HG03342 (cell line): ENCODE data around the gene SLC25A13.

ENCODE experiments used
- ATAC-seq: cut with Tn5 transposase; IDR thresholded peaks from one replicate; pipeline ENCODE4 v1.9.1; 2021; ENCODE audit warnings: mild to moderate bottlenecking, moderate library complexity; ENCODE audit not compliant: unreplicated experiment

SLC25A13 gene

GRCh38 chr7:96244244-96244991 lies 77.5 kb downstream of the SLC25A13 start:
- ATAC-seq = no peak

GRCh38 chr7:96243241-96243640 lies 78.7 kb downstream of the SLC25A13 start:
- ATAC-seq = no peak

- no peak for ATAC-seq
These were observed 80.0 kb downstream of the SLC25A13 start for GRCh38 chr7:96241855-96242254.

DNA sequence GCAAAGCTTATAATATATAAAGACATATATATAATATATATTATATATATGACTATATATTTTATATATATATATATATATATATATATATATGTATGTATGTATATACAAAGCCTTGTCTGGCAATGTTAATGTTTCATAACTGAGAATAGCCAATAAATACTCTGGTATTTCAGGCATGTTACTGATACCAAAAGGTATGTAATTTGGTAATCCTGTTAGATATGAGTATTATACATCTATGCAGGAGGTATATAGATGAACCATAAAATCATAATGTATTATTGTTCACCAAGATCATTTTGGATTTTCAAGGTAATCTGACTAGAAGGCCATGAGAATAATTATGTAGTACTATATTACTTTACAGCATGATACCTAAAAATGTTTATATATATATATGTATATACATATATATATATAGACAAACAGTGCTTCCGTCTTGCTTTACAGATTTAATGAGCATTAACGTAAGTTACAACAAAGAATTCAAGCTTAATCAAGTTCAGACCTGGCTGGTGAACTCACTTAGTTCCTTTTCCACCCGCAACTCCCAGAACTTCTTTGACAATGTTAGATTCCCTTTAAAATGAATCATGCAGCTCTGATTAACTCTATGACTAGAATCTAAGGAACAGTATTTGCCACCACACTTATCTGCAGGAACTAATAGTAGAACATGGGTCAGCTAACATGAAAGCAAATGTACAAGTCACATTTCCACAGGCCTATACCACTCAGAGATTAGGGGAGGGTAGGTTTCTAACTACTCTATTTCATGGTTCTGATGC lies 82.7 kb downstream of the SLC25A13 start:
- no peak for ATAC-seq

DNA sequence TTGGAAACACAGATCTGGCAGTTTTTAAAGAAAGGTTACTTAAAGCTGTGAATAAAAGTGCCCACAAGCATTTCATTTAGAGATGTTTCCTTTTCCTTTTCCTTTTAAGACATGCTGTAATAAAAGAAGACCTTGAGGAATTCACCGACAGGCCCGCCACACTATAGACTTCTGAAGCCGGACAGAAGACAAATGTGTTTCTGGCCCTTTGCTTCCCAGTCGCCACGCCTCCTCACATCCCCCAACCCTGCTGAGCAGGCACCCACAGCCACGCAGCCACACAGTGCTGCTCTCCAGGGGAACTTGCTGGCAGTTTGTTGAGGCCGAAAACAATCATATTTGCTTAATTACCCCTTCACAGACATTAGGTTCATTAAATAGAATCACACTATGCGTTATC lies 83.4 kb downstream of the SLC25A13 start:
- ATAC-seq = no peak

- ATAC-seq = no peak
These were observed 84.9 kb downstream of the SLC25A13 start for GRCh38 chr7:96237040-96237439.

DNA sequence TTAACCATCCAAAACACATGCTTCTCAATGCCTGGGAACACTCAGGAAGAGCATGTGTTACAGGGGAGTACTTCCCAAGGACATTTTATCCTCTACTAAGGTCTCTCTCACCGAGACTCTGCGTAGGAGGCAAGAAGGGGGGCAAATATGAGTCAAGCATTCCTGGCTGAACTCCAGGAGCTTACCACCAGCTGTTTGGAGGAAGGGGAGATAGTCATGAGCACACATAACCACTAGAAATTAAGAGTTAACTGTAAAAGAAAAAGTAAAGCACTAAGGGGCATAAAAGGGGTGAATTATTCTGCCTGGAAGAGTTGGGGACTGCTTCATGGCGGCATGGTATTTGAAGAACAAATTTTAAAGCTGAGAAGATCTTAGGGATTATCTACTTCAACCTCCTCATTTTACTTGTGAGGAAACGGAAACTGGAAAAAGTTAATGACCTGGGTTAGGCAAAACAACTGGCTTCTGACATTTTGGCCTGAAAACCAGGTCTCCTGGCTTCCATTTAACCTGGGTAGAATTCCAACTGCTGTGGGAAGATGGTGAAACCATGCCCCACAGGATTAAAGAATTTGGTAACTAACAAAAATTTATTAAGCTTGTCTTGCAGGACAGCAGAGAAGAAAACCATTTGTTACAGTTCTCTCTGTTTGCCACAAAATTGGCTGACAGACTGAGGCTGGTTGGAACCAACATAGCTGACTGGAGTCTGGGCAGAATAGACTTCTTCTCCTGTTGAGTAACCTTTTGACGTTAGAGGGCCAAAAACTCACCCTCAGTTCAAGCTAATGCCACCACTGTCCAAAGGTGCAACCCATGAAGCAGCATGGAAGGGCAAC lies 85.5 kb downstream of the SLC25A13 start:
- no peak for ATAC-seq

DNA sequence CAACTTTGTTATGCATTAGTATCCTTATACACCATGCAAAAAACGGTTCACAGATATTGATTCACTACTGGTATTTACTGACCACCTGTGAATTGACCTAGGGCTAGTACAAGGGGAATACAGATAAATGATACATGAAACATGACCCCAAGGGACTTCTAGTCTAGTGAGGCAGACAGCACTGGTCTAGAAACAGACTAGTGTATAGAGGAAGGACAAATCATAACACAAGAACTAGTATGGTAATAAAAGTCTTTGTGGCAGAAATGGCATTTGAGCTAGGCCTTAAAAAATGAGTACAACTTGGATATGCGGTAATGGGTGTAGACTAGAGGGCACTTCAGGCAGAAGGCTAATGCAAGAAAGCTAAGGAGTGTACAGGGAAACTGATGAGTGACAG lies 86.6 kb downstream of the SLC25A13 start:
- no peak for ATAC-seq

DNA sequence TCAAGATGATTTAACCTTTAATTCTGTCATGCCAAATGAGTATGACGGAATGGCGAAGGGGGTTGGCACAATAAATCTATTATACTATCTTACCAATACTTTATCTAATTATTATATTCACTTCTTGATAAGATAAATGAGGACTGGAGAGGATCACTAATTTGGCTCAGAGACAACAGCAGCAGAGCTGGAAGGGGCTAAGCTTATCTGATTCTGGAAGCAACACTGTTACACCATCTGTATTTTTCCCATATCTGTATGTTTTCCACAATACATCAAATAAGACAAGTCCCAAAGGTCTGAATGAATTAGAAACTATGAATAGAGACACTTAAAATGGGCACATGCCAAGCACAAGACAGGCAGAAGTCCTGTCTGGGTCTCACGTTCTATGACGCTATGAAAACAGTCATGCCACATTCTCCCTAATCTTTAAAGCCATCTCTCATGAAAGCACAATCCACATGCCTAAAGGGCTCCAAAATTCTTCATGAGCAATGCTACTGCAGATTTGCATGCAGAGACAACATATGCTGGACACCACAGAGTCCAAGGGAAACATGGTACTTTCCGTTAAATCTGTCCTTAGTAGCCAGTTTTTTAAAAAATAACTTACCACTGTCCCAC lies 88.3 kb downstream of the SLC25A13 start:
- no peak for ATAC-seq

- no peak for ATAC-seq
These were observed 88.8 kb downstream of the SLC25A13 start for GRCh38 chr7:96233084-96233483.

DNA sequence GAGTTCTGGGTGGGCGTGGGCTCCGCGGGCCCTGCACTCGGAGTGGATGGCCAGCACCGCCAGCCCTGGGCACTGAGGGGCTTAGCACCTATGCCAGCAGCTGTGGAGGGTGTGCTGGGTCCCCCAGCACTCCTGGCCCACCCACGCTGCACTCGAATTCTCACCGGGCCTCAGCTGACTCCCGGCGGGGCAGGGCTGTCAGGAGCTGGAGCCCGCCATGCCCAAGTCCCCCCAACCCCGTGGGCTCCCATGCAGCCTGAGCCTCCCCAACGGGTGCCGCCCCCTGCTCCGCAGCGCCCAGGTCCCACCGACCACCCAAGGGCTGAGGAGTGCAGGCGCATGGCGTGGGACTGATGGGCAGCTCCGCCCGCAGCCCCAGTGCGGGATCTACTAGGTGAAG lies 93.1 kb downstream of the SLC25A13 start:
- no peak for ATAC-seq

- no peak for ATAC-seq
These were observed 96.6 kb downstream of the SLC25A13 start for GRCh38 chr7:96225251-96225650.

DNA sequence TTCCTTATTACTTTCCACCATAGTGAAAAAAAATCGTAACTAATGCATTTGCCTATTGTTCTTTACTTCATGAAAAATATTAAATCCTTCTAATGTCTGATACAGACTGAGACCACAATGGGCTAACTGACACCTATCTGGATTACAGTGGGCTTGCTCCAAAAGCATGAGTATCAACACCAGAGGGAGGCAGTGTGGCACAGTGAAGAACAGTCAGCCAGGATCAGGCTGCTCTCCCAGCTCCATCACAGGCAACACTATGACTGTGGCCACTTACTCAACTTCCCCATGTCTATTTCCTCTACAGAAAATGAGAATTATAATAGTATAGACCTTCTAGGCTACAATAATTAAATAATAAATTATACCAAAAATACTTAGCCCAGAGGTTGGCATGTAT lies 97.2 kb downstream of the SLC25A13 start:
- no peak for ATAC-seq

- ATAC-seq = no peak
These were observed 97.8 kb downstream of the SLC25A13 start for GRCh38 chr7:96224073-96224472.

- no peak for ATAC-seq
These were observed 100.0 kb downstream of the SLC25A13 start for GRCh38 chr7:96221888-96222287.

DNA sequence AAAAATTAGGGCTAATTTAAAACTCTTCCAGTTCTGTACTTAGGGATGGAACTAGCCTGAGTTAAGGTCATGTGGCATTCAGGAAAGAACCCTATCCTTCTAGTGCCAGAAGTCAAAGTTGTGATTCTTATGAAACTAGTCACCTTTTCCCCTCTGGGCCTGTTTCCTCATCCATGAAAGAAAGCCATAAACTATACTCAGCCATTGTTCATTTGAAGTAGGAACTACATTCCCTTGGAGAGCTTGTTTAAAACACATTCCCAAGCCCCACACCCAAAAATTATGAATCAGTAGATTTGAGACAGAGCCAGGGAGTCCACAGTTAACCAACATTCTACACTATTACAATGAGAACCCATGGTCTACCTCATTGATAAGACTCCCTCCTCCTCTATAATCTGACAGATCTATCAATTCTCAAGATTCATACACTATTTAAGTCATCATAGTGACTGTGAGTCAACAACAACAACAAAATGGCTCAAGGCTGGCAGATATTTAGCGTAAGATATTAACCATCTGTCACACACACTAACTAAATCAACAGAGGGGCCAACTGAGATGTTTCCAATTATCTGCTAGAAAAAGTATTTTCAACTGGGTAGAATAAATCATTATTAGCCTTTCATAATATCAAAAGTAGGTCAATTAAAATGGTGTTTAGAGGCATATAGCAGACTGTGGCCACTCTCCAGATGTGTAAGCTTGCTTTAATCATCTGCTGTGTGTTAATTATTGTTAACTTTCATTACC lies 102.3 kb downstream of the SLC25A13 start:
- no peak for ATAC-seq

- no peak for ATAC-seq
These were observed 103.1 kb downstream of the SLC25A13 start for GRCh38 chr7:96218664-96219243.

DNA sequence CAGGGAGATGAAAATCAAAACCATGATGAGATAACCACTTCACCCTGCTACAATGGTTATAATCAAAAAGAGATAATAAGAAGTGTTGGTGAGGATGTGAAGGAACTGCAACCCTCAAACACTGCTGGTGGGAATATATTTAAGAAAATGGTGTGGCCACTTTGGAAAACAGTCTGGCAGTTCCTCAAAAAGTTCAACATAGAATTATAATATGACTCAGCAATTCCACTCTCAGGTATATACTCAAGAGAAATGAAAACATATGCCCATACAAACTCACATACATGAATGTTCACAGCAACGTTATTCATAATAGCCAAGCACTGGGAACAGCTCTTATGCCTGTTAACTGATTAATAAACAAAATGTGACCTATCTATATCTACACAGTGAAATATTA lies 104.8 kb downstream of the SLC25A13 start:
- no peak for ATAC-seq

DNA sequence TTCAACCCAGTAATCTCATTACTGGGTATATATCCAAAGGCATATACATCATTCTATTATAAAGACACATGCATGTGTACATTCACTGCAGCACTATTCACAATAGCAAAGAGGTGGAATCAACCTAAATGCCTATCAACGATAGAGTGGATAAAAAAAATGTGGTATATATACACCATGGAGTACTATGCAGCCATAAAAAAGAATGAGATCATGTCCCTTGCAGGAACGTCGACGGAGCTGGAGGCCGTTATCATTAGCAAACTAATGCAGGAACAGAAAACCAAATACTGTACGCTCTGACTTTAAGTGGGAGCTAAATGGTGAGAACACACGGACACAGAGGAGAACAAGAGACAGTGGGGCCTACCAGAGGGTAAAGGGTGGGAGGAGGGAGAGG lies 105.5 kb downstream of the SLC25A13 start:
- no peak for ATAC-seq

- no peak for ATAC-seq
These were observed 109.4 kb downstream of the SLC25A13 start for GRCh38 chr7:96212474-96212873.
